Lung (tissue), 12 donors: ENCODE results near the gene CALD1. TPM values are rescaled to one million over a fixed set of nuclear protein-coding genes. Genes with fewer than 3 reads are reported as not detected.

Source experiments
- ATAC-seq: fragments of 200-7000 bp; cut with Tn5 transposase; one replicate; pipeline ENCODE4 v1.9.1; 2020; ENCODE audit warnings: moderate number of reproducible peaks; ENCODE audit not compliant: insufficient read depth, low FRiP score
- DNase-seq, 3 donors: peaks; one replicate each; pipeline ENCODE4 v3.0.0-alpha.2; 2013 to 2017
- H3K27ac ChIP-seq, 2 donors: one replicate each; pipeline ENCODE4 v1.5.1; 2013; ENCODE audit warnings: mild to moderate bottlenecking in 2 of 2, moderate library complexity in 2 of 2, control low read depth in 1 of 2, inconsistent platforms in 1 of 2, low read depth in 1 of 2, low read length in 1 of 2
- H3K27me3 ChIP-seq, 3 donors: one replicate each; pipeline ENCODE4 v1.5.1; 2013; ENCODE audit warnings: low read length in 2 of 3; ENCODE audit not compliant: control insufficient read depth in 3 of 3, insufficient read depth in 3 of 3
- H3K36me3 ChIP-seq, 4 donors: one replicate each; pipeline ENCODE4 v1.5.1; 2013; ENCODE audit warnings: low read length in 4 of 4, mild to moderate bottlenecking in 1 of 4, moderate library complexity in 1 of 4; ENCODE audit not compliant: control insufficient read depth in 4 of 4, insufficient read depth in 4 of 4
- H3K4me1 ChIP-seq, 5 donors: one replicate each; pipeline ENCODE4 v1.5.1; 2013; ENCODE audit warnings: low read length in 5 of 5, mild to moderate bottlenecking in 2 of 5, moderate library complexity in 1 of 5; ENCODE audit not compliant: control insufficient read depth in 5 of 5, insufficient read depth in 5 of 5
- H3K4me3 ChIP-seq: one replicate; pipeline ENCODE4 v1.5.1; 2013; ENCODE audit warnings: mild to moderate bottlenecking, control low read depth, moderate library complexity
- H3K9ac ChIP-seq, 2 donors: one replicate each; pipeline ENCODE4 v1.5.1; 2013; ENCODE audit warnings: low read length in 2 of 2, control low read depth in 1 of 2; ENCODE audit not compliant: insufficient read depth in 1 of 2
- H3K9me3 ChIP-seq, 4 donors: one replicate each; pipeline ENCODE4 v1.5.1; 2013; ENCODE audit warnings: low read length in 3 of 4, mild to moderate bottlenecking in 1 of 4, moderate library complexity in 1 of 4; ENCODE audit not compliant: control insufficient read depth in 4 of 4, insufficient read depth in 3 of 4
- CTCF ChIP-seq: IDR thresholded peaks from 2 replicates; pipeline ENCODE4 v1.5.1; 2012; ENCODE audit warnings: mild to moderate bottlenecking; ENCODE audit errors: control extremely low read depth, extremely low read depth
- WGBS, 2 donors: extraction: QIAGEN DNeasy Blood & Tissue Kit; methylation state at CpG; one replicate each; pipeline ENCODE4 v1.1.7; 2013; 5-methylcytosine and 5-hydroxymethylcytosine counted together
- polyA plus RNA-seq, 2 donors: library from polyadenylated mRNA; stranded (reverse); fragments of 200-250 nt; gene quantifications; one replicate each; pipeline ENCODE4 v1.2.1, GENCODE V29; 2013
- total RNA-seq, 2 donors: library from RNA; depleted of rRNA in 1 of 2; stranded (reverse); fragments of >200 nt in 1 of 2; gene quantifications; one replicate each; pipeline ENCODE4 v1.2.1, GENCODE V29; 2014 to 2021
- donor health status: control.
- donor health status: control.
- donor health status: Bipolar disorder and iron deficiency.
- donor health status: healthy.
- donor health status: DM: yes; HTN: yes; CAD: no.

CALD1 gene
- total and polyA plus RNA-seq, 4 donors: 56.4 to 173 (median 92.0) TPM

- WGBS, 2 donors: 84 to 87% methylated on average over 2 of the region's 2 CpGs
- ATAC-seq: no peak
- DNase-seq: no peak
- Histone ChIP-seq H3K4me3 (no peak overlapping the region), H3K4me1 (no peaks in the 10 kb centered on the region), H3K36me3 (no peaks in the 10 kb centered on the region), H3K27me3 (peaks cover 0 to 59% (median 0%) of the 10 kb centered on the region in 3 donors), H3K9me3 (no peaks in the 10 kb centered on the region), H3K9ac (no peak overlapping the region), H3K27ac (no peak overlapping the region)
- no peak for TF ChIP-seq CTCF
These were observed 7.5 kb upstream of the CALD1 start for GRCh38 chr7:134771889-134772288.

- Histone ChIP-seq H3K27me3 (peaks cover 0 to 59% (median 0%) of the 10 kb centered on the region in 3 donors), H3K9me3 (no peaks in the 10 kb centered on the region), H3K4me1 (peaks cover 0 to under 1% (median 0%) of the 10 kb centered on the region in 5 donors), H3K9ac (no peak overlapping the region), H3K36me3 (no peaks in the 10 kb centered on the region), H3K4me3 (no peak overlapping the region), H3K27ac (no peak overlapping the region)
- 57 to 58% methylated on average over 3 of the region's 3 CpGs for WGBS, 2 donors
- no peak for DNase-seq
- no peak for TF ChIP-seq CTCF
- ATAC-seq: no peak
These were observed 7.0 kb upstream of the CALD1 start for GRCh38 chr7:134772401-134772800.

DNA sequence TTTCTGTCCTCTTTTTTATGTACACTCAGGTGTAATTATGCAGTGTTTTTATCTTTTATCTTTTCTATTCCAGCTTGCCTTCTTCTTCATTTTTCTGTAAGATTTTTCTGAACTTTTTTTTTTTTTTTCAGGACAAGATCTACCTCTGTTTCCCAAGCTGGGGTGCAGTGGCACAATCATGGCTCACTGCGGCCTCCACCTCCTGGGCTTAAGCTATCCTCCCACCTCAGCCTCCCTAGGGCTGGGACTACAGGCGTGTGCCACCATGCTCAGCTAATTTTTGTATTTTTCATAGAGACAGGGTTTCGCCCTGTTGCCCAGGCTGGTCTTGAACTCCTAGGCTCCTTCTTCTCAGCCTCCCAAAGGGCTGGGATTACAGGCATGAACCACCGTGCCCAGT lies 6.3 kb upstream of the CALD1 start:
- no peaks in the 10 kb centered on the region for H3K36me3 ChIP-seq
- H3K4me3 ChIP-seq: no peak overlapping the region
- H3K27me3 ChIP-seq: peaks cover 0 to 60% (median 0%) of the 10 kb centered on the region in 3 donors
- ATAC-seq (no peak), DNase-seq (no peak)
- no peak overlapping the region for H3K27ac ChIP-seq
- WGBS, 2 donors: 69 to 76% methylated on average over 4 of the region's 4 CpGs
- H3K9me3 ChIP-seq: no peaks in the 10 kb centered on the region
- TF ChIP-seq CTCF: no peak
- no peak overlapping the region for H3K9ac ChIP-seq
- H3K4me1 ChIP-seq: peaks cover 0 to 8% (median 0%) of the 10 kb centered on the region in 5 donors

DNA sequence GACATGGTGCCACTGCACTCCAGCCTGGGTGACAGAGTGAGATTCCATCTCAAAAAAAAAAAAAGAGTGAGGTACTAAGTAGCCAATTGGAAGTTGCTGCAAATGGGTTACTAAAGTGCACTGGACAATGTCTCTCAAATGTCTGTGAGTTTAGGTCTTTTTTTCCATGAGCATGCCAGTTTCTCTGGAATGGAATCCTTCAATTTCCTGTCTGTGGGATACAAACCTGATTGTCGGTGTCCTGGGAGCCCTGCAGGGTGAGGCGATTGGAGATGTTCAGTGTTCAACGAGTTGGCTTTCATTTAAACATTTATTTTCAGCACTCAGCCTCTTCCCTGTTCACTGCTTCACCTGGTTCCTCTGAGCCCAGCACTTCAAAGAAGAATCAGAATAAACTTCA lies 5.3 kb upstream of the CALD1 start:
- DNase-seq (no peak), ATAC-seq (no peak)
- no peak overlapping the region for H3K9ac ChIP-seq
- peaks cover 0 to 16% (median 8%) of the 10 kb centered on the region in 5 donors for H3K4me1 ChIP-seq
- 85 to 87% methylated on average over 3 of the region's 3 CpGs for WGBS, 2 donors
- TF ChIP-seq CTCF: no peak
- no peaks in the 10 kb centered on the region for H3K36me3 ChIP-seq
- peaks cover 0 to 62% (median 0%) of the 10 kb centered on the region in 3 donors for H3K27me3 ChIP-seq
- H3K9me3 ChIP-seq: no peaks in the 10 kb centered on the region
- H3K4me3 ChIP-seq: no peak overlapping the region
- no peak overlapping the region for H3K27ac ChIP-seq
